DMS153 treated with DMSO at 0.1 percent for 48 hours (cell line): ENCODE results near the gene ABCA7.
"Not testable (repeated sequence)": the region's sequence is repeated elsewhere in the genome, so short reads cannot be mapped to it uniquely, and the experiment has no call there.

Experiments used
- DNase-seq: peaks from one replicate; lab custom pipeline; 2025; ENCODE audit not compliant: unreplicated experiment; lab: John Stamatoyannopoulos, UW

Gene ABCA7

GRCh38 chr19:1104311-1105007 lies 64.6 kb downstream of the ABCA7 start:
- DNase-seq, result no peak

GRCh38 chr19:1105008-1105872 lies 65.3 kb downstream of the ABCA7 start:
- DNase-seq, result no peak

- DNase-seq, result no peak
Measured at GRCh38 chr19:1105873-1106840, 66.2 kb downstream of the ABCA7 start.

GRCh38 chr19:1106841-1107660 lies 67.1 kb downstream of the ABCA7 start:
- DNase-seq, result no peak

- DNase-seq, result no peak
Measured at GRCh38 chr19:1107661-1108261, 67.9 kb downstream of the ABCA7 start.

- DNase-seq, result no peak
Measured at GRCh38 chr19:1108291-1109031, 68.6 kb downstream of the ABCA7 start.

GRCh38 chr19:1109032-1109551 lies 69.2 kb downstream of the ABCA7 start:
- no peak for DNase-seq

GRCh38 chr19:1109697-1110671 lies 70.1 kb downstream of the ABCA7 start:
- DNase-seq, result no peak

GRCh38 chr19:1110809-1111640 lies 71.1 kb downstream of the ABCA7 start:
- no peak for DNase-seq

GRCh38 chr19:1111641-1112267 lies 71.8 kb downstream of the ABCA7 start:
- DNase-seq, result no peak

GRCh38 chr19:1112268-1113029 lies 72.5 kb downstream of the ABCA7 start:
- DNase-seq, result no peak

GRCh38 chr19:1113030-1113985 lies 73.4 kb downstream of the ABCA7 start:
- no peak for DNase-seq

GRCh38 chr19:1113986-1114483 lies 74.1 kb downstream of the ABCA7 start:
- DNase-seq, result no peak

GRCh38 chr19:1114728-1115127 lies 74.8 kb downstream of the ABCA7 start:
- not testable (repeated sequence) for DNase-seq
